PFSK-1 (cell line): ENCODE measurements around the gene C1QTNF1.

Experiments
- FOXP2 ChIP-seq: optimal IDR thresholded peaks from 2 replicates; pipeline ENCODE3; 2011; ENCODE audit warnings: borderline replicate concordance, control low read depth, inconsistent platforms; ENCODE audit not compliant: insufficient read depth; ENCODE audit errors: extremely low read length, extremely low read depth
- POLR2AphosphoS5 ChIP-seq: IDR thresholded peaks from 2 replicates; pipeline ENCODE4 v1.6.1; 2012; ENCODE audit warnings: low read depth, mild to moderate bottlenecking, control low read depth, low read length, moderate library complexity
- SIN3A ChIP-seq: IDR thresholded peaks from 2 replicates; pipeline ENCODE4 v1.6.1; 2012; ENCODE audit warnings: mild to moderate bottlenecking, low read length, moderate library complexity, borderline replicate concordance; ENCODE audit not compliant: insufficient read depth
- TAF1 ChIP-seq: IDR thresholded peaks from 2 replicates; pipeline ENCODE4 v1.6.1; 2012; ENCODE audit warnings: low read length, control low read depth, borderline replicate concordance; ENCODE audit not compliant: insufficient read depth
- TF ChIP-seq, protein P1 (sequence below), 2 experiments: IDR thresholded peaks; 2 replicates each; pipeline versions ENCODE4 v1.6.1 to v1.8.0; 2011 to 2012; ENCODE audit warnings: low read depth in 2 of 2, low read length in 2 of 2, control low read depth in 1 of 2, inconsistent platforms in 1 of 2, mild to moderate bottlenecking in 1 of 2, moderate library complexity in 1 of 2; ENCODE audit not compliant: insufficient read depth in 1 of 2

The C1QTNF1 gene

DNA sequence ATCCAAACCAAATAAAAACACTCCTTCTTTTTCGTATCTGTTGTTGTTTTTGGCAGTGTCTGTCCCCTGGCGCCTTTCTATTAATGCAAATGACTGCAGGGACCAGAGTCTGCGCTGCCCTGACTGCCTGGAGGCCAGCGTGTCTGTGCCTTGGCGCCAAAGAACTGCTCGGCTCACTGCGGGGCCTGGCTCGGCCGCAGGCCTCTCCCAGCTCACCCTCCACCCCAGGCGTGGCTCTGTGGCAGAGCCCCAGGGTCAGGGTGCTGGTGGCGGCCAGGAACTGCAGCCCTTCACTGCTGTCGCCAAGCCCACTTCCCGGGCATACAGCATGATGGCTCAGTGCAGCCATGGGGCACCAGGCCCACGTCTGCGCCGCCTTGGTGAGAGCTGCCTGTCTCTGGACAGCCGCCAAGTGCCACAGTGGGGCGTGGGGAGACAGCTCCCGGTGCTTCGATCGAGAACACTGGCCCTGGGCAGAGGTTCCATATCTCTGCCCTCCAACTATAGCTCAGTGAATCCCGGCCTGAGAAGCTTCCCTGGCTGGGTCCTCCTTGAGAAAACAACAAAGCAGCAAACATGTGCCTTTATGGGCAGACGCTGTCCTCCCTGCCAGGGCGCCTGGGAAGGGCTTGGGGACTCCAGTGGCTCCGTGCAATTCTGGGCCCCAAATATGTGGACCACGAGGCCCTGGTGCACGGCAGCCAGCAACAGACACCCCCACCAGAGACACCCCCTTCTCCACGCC is 25.5 kb upstream of the C1QTNF1 start:
- TF ChIP-seq, protein P1, sequence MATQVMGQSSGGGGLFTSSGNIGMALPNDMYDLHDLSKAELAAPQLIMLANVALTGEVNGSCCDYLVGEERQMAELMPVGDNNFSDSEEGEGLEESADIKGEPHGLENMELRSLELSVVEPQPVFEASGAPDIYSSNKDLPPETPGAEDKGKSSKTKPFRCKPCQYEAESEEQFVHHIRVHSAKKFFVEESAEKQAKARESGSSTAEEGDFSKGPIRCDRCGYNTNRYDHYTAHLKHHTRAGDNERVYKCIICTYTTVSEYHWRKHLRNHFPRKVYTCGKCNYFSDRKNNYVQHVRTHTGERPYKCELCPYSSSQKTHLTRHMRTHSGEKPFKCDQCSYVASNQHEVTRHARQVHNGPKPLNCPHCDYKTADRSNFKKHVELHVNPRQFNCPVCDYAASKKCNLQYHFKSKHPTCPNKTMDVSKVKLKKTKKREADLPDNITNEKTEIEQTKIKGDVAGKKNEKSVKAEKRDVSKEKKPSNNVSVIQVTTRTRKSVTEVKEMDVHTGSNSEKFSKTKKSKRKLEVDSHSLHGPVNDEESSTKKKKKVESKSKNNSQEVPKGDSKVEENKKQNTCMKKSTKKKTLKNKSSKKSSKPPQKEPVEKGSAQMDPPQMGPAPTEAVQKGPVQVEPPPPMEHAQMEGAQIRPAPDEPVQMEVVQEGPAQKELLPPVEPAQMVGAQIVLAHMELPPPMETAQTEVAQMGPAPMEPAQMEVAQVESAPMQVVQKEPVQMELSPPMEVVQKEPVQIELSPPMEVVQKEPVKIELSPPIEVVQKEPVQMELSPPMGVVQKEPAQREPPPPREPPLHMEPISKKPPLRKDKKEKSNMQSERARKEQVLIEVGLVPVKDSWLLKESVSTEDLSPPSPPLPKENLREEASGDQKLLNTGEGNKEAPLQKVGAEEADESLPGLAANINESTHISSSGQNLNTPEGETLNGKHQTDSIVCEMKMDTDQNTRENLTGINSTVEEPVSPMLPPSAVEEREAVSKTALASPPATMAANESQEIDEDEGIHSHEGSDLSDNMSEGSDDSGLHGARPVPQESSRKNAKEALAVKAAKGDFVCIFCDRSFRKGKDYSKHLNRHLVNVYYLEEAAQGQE (IDR thresholded peaks at IDR 0.05; ENCODE audit: insufficient read depth in 1 of 2, low read depth in 2 of 2, low read length in 2 of 2): no peak
- TF ChIP-seq FOXP2 (no peak), TAF1 (no peak), POLR2AphosphoS5 (no peak), SIN3A (no peak)

DNA sequence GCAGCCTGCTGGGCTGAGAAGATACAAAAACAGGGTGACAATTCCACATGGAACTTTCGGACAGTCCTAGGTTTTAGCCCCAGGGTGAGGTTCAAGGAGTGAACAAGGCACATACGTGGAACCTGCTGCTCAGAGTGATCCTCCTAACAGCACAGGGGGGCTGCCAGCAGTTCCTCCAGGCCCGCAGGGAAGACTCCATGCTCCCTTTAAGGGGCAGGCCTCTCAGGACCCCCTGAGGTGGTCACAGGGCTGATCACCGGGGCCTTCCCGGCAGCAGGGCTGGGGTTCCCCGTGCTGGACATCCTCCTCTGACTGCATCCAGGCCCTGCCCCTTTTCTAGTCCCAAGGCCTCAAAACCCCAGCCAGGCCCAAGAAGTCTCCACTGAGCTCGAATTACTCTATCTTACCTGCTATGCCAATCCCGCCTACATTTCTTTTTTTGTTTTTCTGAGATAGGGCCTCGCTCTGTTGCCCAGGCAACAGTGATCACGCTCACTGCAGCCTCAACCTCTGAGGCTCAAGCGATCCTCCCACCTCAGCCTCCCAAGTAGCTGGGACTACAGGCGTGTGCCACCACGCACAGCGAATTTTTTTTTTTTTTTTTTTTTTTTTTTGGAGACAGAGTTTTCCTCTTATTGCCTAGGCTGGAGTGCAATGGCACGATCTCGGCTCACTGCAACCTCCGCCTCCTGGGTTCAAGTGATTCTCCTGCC is 24.8 kb upstream of the C1QTNF1 start:
- TF ChIP-seq TAF1 (no peak), SIN3A (no peak), POLR2AphosphoS5 (no peak), FOXP2 (no peak)
- TF ChIP-seq, protein P1 (IDR thresholded peaks at IDR 0.05; ENCODE audit: insufficient read depth in 1 of 2, low read depth in 2 of 2, low read length in 2 of 2): no peak

DNA sequence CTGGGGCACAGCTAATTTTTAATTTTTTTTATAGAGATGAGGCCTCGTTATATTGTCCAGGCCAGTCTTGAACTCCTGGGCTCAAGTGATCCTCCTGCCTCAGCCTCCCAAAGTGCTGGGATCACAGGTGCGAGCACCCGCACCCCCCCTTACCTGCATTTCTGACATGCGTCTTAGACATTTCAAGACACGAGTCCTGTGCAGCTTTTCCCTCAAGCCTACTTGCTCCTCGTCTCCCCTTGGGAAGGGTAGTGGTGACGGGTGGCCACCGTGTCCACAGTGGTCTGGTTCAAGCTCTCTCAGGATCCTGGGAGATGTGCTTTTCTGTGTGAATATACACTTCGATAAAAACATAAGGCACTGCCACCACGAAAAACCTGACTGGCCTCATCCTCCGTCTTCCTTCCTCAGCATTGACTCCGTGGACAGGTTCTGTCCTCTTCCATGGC is 24.0 kb upstream of the C1QTNF1 start:
- TF ChIP-seq SIN3A (no peak), TAF1 (no peak), FOXP2 (no peak), POLR2AphosphoS5 (no peak)
- TF ChIP-seq, protein P1 (IDR thresholded peaks at IDR 0.05; ENCODE audit: insufficient read depth in 1 of 2, low read depth in 2 of 2, low read length in 2 of 2): no peak

DNA sequence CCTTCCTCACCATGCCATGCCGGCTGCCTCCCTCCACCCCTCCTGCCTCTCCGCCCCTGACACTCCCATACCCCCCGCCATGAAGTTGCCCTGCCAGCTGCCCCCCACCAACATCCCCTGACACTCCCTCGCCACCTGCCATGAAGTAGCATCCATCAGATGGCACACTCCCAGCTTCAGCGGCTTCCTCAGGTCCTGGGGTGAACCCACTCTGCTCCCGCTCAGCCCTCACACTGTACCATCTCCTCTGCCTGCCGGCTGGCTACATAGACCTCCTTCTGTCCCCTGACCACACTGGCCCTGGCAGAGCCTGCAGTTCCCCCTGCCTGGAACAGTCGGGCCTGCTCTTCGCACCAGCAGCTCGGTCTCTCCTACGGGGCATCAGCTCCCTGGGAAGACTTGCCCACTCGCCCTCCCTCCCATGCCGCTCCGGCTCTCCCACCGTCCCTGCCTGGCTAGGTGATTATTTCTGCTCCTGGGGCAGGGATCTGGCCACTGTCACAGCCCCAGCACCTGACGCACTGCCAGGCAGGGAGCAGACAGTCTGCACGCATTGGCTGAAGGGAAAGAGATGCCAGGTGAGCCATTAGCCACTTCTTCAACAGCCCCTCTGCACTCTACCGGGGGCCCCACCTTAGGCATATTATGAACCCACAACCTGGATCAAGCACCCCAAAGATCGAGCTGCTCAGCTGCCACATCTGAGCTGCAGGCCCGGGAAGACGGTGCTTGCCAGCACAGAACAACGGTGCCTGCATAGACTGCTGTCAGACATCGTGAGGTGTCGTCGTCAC is 23.4 kb upstream of the C1QTNF1 start:
- TF ChIP-seq, protein P1 (IDR thresholded peaks at IDR 0.05; ENCODE audit: insufficient read depth in 1 of 2, low read depth in 2 of 2, low read length in 2 of 2): no peak
- TF ChIP-seq POLR2AphosphoS5 (no peak), TAF1 (no peak), FOXP2 (no peak), SIN3A (no peak)
